ENCODE measurements around the gene PSMB4. TPM values are rescaled to one million over a fixed set of nuclear protein-coding genes. Genes with fewer than 3 reads are reported as not detected.
"Not testable (repeated sequence)": the region's sequence is repeated elsewhere in the genome, so short reads cannot be mapped to it uniquely, and the experiment has no call there.

The PSMB4 gene
- total RNA-seq, 4 donors from 2014 or later = 119 to 223 (median 167) TPM

DNA sequence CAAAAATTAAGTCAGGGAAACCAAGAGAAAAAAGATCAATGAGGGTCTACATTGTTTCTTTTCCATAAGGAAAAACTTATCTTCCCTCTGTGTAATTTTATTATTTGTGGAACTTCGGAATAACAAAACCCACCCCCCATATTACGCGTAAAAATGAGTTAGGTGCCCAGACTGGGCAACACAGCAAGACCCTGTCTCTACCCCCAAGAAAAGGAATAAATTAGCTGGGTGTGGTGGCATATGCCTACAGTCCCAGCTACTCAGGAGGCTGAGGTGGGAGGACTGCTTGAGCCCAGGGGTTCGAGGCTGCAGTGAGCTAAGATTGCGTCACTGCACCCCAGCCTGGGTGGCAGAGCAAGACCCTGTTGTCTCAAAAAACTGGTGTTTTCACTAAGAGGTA, 20.4 kb downstream of the PSMB4 start:
- H3K36me3 ChIP-seq = peaks cover 0 to 94% (median 0%) of the 10 kb centered on the region in 3 donors
- no peak for DNase-seq
- no peaks in the 10 kb centered on the region for H3K4me1 ChIP-seq
- TF ChIP-seq, protein P1, sequence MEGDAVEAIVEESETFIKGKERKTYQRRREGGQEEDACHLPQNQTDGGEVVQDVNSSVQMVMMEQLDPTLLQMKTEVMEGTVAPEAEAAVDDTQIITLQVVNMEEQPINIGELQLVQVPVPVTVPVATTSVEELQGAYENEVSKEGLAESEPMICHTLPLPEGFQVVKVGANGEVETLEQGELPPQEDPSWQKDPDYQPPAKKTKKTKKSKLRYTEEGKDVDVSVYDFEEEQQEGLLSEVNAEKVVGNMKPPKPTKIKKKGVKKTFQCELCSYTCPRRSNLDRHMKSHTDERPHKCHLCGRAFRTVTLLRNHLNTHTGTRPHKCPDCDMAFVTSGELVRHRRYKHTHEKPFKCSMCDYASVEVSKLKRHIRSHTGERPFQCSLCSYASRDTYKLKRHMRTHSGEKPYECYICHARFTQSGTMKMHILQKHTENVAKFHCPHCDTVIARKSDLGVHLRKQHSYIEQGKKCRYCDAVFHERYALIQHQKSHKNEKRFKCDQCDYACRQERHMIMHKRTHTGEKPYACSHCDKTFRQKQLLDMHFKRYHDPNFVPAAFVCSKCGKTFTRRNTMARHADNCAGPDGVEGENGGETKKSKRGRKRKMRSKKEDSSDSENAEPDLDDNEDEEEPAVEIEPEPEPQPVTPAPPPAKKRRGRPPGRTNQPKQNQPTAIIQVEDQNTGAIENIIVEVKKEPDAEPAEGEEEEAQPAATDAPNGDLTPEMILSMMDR (IDR thresholded peaks at IDR 0.05) = no peak
- TF ChIP-seq POLR2A (IDR thresholded peaks at IDR 0.05) = no peak
- no peaks in the 10 kb centered on the region for H3K27me3 ChIP-seq
- no peak overlapping the region for H3K4me3 ChIP-seq
- no peaks in the 10 kb centered on the region for H3K9me3 ChIP-seq
- H3K27ac ChIP-seq = no peak overlapping the region

- Histone ChIP-seq H3K27ac (no peak overlapping the region), H3K9me3 (no peaks in the 10 kb centered on the region), H3K4me3 (no peak overlapping the region), H3K27me3 (no peaks in the 10 kb centered on the region), H3K4me1 (no peaks in the 10 kb centered on the region), H3K36me3 (peaks cover 0 to 100% (median 0%) of the 10 kb centered on the region in 3 donors)
- no peak for TF ChIP-seq POLR2A (IDR thresholded peaks at IDR 0.05)
- TF ChIP-seq, protein P1 (IDR thresholded peaks at IDR 0.05) = no peak
- no peak for DNase-seq
These were observed 25.7 kb downstream of the PSMB4 start for GRCh38 chr1:151425103-151425502.

DNA sequence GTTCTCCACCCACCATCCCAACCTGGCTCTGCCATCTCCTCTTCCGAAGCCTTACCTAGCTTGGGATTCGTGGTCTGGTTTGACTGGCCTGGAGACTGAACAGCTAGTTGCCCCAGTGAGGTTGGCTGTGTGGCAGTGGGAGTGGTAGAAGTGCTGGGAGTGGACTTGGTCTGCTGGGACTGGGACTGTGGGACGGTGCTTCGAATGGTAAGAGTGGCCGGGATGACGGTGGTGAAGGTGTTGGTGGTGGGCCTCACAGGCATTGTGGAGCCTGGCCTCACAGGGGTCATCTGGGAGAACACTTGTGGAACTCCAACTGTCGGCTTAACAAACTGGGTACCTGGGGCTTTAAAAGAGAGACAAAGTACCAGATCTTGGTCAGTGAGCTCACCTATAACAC, 28.7 kb downstream of the PSMB4 start:
- TF ChIP-seq POLR2A (IDR thresholded peaks at IDR 0.05) = no peak
- TF ChIP-seq, protein P1 (IDR thresholded peaks at IDR 0.05) = no peak
- no peak for DNase-seq
- Histone ChIP-seq H3K4me3 (no peak overlapping the region), H3K9me3 (no peaks in the 10 kb centered on the region), H3K27ac (no peak overlapping the region), H3K27me3 (no peaks in the 10 kb centered on the region), H3K36me3 (peaks cover 0 to 76% (median 0%) of the 10 kb centered on the region in 3 donors), H3K4me1 (no peaks in the 10 kb centered on the region)

DNA sequence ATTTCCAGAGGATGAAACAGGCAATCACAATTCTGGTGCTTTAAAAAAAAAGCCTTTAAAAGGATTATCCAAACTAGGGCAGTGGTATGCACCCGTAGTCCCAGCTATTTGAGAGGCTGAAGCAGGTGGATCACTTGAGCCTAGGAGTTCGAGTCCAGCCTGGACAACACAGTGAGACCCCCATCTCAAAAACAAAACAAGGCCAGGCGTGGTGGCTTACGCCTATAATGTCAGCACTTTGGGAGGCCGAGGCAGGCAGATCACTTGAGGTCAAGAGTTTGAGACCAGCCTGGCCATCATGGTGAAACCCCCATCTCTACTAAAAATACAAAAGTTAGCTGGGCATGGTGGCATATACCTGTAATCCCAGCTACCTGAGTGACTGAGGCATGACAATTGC, 34.5 kb downstream of the PSMB4 start:
- not testable (repeated sequence) for DNase-seq, H3K9me3 ChIP-seq

DNA sequence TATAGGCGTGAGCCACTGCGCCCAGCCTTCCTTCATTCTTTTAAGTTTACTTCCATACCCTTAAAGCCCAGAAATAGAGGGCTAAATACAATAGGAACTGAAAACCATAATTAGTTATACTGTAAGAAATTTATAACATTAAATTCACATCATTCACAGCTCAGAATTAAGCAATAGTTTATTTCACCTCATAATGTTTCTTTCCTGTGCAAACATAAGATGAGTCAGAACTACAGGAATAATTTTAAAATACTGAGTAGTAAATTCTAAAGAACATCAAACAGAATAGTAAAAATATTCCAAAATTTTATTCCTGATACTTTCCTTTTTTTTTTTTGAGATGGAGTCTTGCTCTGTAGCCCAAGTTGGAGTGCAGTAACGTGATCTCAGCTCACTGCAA, 35.8 kb downstream of the PSMB4 start:
- H3K9me3 ChIP-seq = no peaks in the 10 kb centered on the region
- TF ChIP-seq, protein P1 (IDR thresholded peaks at IDR 0.05) = no peak
- no peak for TF ChIP-seq POLR2A (IDR thresholded peaks at IDR 0.05)
- H3K4me3 ChIP-seq = no peak overlapping the region
- no peaks in the 10 kb centered on the region for H3K4me1 ChIP-seq
- H3K27ac ChIP-seq = no peak overlapping the region
- no peak for DNase-seq
- H3K36me3 ChIP-seq = peaks cover 0 to 5% (median 0%) of the 10 kb centered on the region in 3 donors
- no peaks in the 10 kb centered on the region for H3K27me3 ChIP-seq

More for the DNA sequence above, 34.5 kb downstream of the PSMB4 start:
- peaks cover 0 to 18% (median 0%) of the 10 kb centered on the region in 3 donors for H3K36me3 ChIP-seq
- H3K27me3 ChIP-seq, H3K4me3 ChIP-seq, H3K4me1 ChIP-seq, H3K27ac ChIP-seq: not testable (repeated sequence)

GRCh38 chr1:151436985-151437384, 37.6 kb downstream of the PSMB4 start:
- peaks cover 0 to 9% (median 0%) of the 10 kb centered on the region in 3 donors for H3K36me3 ChIP-seq
- H3K4me3 ChIP-seq = no peak overlapping the region
- no peaks in the 10 kb centered on the region for H3K27me3 ChIP-seq
- no peak for TF ChIP-seq POLR2A (IDR thresholded peaks at IDR 0.05)
- TF ChIP-seq, protein P1 (IDR thresholded peaks at IDR 0.05) = no peak
- H3K4me1 ChIP-seq = no peaks in the 10 kb centered on the region
- no peak overlapping the region for H3K27ac ChIP-seq
- no peak for DNase-seq
- H3K9me3 ChIP-seq = no peaks in the 10 kb centered on the region

GRCh38 chr1:151437396-151437795, 38.0 kb downstream of the PSMB4 start:
- H3K9me3 ChIP-seq, DNase-seq, H3K4me1 ChIP-seq, H3K27ac ChIP-seq, H3K36me3 ChIP-seq, H3K4me3 ChIP-seq, H3K27me3 ChIP-seq: not testable (repeated sequence)
